Kasumi-1 (cell line): Measurements from ENCODE around the gene IL18R1.
A peak's percentile ranks its signal among the peaks of the same experiment; 100 is the strongest.

Source experiments
- DNase-seq, 2 experiments: peaks; one replicate each; lab custom pipeline; 2025; lab: John Stamatoyannopoulos, UW

The IL18R1 gene

DNA sequence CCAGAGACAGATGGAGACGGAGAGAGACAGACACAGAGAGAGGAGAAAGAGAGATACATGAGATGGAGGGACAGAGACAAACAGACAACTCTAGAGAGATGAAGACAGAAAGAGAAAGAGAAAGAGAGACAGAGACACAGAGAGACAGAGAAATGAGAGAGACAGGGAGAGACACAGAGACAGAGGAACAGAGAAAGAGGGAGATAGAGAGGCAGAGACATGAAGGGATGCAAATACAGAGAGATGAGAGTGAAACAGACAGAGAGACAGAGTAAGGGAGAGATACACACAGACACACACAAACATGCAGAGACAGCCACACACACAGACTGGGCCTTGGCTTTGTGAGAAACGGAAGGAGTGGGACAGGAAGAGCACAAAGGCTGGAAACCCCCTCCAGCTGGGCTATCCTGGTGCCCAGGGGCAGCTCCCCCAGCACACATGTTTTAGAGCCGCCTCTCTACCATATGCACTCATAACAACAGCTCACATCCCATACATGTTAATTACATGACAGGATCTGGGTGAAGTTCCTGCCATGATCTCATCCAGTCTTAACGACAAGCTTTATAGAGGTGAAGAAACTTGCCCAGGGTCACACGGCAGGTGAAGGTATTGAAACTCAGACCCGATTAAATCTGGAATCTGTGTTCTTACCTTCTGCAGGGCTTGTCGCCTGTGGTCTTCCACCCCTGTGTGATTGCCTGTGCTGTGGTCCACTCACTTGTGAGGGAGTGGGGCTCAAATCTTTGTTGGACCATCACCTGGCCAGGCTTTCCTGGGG lies 32.4 kb downstream of the IL18R1 start:
- no peak for DNase-seq

DNA sequence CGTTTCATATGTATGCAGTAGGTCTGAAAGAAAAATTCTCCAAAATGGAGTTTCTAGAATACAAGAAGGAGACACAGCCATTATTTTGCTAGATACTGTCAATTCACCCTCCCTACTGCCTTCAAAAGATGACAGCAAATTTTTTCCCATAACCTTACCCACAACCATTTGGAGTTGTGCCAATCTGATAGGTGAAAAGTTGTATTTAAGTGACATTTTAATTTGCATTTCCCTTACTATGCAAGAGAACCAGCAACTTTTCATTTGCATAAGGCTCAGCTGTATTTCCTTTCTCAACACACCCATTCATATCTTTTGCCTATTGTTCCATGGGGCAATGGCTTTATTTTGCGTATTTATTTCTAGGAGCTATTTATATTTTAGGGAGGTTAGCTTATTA lies 36.0 kb downstream of the IL18R1 start:
- DNase-seq = no peak

DNA sequence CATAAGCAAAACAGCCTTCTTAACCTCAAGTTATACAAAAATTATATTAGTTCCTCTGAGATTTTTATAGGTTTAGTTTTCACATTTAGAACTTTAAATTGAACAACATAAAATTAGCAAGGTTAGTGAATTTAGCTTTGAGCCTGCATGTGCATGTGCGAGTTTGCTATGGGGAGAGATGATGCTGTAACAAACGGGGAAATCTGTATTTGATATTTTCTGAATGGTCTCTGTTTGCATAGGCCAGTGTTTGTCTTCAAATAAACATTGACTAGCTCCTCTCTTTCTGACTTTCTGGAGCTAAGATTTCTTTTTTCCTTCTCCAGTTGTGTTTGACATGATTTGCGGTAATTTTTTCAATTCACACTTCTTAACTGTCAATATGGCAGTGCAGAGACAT lies 36.5 kb downstream of the IL18R1 start:
- DNase-seq = no peak

DNA sequence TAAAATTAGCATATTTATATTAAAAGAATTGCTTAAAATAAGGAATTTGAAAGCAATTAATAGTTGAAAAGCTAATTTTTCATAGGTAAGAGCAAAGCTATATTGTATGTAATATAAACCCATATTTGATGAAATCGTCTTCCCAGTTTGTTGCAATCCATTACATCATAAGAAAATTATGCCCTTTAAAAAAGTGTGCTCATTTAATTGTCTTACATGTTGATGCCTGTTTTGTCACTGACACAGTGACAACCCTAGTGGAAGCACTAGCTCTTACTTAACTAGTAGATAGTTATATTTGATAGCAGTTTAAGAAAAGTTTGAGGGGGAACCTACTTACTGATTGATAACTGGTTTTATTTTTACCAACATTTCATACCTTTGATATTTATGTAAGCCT lies 37.3 kb downstream of the IL18R1 start:
- no peak for DNase-seq

DNA sequence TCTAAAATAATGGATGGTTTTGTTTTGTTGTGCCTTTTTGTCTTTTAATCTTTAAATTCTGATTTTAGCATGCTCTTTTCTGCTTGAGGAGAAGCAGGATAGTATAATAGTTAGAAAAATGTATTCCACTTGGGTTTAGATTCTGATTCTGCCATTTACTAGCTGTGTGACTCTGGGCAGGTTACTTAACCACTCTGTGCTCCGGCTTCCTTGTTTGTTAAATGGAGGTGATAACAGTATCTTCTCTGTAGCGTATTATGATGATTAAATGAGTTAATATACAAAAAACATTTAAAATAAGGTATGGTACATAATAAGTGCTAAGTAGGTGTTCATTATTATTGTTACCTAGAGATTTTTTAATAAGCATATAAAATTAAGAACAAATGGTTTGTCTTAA lies 40.4 kb downstream of the IL18R1 start:
- DNase-seq = no peak

DNA sequence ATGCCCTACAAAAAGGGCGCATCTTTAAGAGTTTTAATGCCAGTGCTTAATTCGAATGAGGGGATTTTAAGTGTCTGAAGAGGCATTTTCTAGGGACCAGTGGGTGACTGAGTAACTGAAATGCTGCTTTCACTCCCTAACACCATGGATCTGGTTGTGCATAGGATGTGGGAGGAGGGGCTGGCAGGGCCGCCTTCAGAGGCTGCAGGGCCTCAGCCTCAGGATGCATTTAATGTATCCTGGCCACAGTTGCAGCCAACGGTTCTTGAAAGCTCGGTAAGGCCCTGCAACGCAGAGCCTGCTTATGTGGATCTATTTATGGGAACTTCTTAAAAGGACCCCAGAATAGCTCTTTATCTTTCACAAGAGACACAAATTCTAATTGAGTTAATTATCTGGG lies 41.6 kb downstream of the IL18R1 start:
- DNase-seq = peak; percentile 62 to 74

DNA sequence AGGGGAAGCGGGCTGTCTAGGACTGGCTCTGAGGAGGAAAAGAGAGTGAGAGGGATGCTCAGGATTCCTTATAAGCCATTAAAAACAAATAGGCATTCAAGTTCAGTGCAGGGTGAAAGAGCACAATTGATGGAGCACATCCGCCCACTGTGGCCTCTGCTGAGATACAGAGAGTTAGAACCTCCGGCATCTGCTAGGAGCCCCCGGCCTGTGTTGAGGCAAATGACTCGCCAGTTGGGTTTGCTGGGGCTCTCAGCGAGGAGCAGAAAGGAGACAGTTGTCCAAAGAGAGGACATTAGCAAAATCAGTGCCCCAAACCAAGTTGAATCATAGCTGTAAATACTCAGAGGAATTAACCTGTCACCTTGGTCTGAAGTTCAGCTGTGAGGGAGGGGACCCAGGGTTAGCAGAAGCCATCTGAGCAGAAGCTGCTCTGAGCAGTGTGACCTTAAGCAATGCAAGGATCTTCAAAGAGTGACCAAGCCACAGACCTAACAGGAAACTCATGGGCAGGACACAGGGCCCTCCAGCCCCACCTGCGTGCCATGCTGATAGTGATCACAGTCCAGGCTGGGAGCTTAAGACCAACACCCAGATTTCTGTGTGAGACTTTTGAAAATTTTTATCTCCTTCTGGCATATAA lies 44.0 kb downstream of the IL18R1 start:
- DNase-seq = no peak

DNA sequence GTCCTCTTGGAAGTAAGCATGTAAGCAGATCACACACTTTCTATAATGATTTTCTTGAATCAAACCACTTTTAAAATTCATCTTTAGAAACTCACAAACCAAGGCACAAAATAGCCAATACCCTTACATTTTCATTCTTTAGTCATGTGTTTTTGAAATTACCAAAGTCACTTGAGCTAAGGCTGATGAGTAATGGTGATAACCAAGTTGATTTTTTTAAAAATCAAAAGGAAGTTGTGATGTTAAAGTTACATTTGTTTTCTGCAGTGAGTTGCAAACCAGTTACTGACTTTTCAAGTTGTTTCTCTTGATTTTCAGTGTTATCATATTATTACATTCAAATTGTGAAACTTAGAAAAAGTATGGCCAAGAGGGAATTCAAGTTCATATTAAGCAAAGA lies 45.9 kb downstream of the IL18R1 start:
- DNase-seq = no peak

DNA sequence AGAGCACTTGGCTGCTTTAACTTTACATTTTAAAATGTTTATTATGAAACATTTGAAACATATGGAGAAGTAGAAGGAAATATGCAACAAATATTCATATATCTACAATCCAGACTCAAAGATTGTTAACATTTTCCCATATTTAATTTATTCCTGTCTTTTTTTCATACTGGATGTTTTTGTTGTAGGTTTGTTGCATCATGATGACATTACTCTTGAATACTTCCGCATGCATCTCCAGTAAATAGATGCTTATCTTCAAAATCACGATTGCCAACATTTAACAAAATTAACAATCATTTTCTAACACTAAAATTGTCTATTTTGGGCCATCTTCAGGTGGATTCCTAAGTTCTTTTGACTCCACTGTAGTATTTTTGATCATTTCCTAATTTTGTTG lies 46.3 kb downstream of the IL18R1 start:
- no peak for DNase-seq

DNA sequence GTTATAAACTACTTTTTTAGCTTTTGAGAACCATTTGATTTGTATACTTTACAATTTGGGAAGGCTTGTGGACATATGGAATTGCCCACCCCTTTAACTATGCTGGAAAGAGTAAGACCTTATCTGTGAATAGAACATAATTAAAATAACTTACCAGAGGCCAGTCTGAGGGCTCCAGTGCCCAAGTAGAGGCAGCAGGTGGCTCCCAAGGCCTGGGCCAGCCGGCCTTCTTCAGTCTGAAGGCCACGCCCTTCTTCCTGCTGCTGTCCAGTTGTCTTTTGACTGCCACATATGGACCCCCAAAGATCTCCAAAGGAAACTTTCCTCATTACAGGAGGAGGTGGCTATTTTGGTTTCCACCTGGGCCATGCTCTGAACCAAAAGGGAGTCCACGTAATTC lies 55.4 kb downstream of the IL18R1 start:
- no peak for DNase-seq

DNA sequence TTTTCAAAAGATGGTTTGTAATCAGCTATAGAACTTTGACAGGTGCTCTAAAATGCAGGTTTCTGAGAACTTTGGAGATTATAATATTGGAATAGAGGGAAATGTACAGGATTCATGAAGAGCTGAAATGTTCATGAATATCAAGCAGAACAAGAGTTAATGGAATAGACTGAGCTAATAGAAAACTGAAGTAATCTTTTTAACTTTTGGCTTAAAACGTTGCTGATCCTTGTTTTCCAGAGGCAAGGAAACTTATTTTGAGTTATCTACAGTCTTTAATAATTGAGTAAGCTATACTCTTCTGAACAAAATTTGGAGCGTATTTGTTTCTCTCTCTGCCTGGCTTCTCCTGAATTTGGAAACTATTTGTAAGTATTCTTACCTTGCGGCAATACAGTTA lies 56.6 kb downstream of the IL18R1 start:
- DNase-seq = no peak

DNA sequence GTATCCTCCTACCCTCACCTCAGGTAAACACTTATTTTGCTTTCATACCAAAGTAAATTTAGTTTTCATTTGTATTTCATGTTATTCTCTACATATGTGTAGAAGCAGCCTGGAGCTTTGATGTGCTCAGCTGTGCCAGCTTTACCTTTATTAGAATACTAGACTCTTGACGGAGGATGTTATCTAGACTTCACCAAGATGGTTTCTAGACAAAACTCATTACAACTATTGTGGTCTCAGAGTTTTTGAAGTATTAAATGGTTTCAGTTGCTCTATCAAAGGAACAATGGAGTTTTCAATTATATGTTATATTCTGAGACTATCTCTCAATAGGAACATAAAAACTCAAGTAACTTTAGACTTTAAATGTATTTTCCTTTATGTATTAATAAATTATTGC lies 62.4 kb downstream of the IL18R1 start:
- peak in 1 of 2 experiments; percentile 59 for DNase-seq

DNA sequence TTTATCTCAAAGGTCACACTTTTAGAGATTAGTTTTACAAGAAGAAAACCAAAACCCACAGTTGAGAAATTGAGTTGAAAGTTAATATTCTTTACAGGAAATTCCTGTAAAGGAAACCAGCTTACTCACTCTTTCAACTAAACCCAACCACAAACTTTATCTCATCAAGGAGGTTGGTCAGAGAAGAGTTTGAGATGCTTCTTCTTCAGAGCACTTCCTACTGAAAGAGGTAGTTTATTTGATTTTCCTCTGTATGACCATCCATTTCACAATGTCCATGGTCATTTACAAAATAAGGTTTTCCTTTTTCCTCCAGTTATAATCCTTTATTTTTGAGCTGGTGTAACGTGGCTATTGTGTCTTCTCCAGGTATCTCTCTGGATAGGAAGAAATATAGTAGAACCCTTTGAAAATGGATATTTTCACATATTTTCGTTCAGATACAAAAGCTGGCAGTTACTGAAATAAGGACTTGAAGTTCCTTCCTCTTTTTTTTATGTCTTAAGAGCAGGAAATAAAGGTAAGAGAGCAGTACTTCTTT lies 62.9 kb downstream of the IL18R1 start:
- peak; percentile 92 to 93 for DNase-seq

DNA sequence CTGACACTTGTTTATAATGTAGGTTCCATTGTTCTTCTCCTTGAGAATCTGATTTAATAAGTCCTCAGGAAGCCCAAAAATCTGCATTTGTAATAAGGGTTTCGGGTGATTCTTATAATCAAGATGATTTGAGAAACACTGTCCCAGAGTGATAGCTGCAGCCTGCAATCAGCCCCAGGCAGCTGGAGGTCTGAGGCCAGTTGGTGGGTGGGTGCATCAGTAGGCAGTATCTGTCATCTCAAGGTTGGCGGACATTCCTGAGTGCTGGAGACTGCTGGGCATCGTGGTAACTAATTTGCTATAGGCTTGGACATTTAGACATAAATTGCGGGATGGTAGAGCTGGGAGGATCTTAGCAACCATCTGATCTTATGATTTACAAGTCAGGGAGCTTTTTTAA lies 64.7 kb downstream of the IL18R1 start:
- no peak for DNase-seq

DNA sequence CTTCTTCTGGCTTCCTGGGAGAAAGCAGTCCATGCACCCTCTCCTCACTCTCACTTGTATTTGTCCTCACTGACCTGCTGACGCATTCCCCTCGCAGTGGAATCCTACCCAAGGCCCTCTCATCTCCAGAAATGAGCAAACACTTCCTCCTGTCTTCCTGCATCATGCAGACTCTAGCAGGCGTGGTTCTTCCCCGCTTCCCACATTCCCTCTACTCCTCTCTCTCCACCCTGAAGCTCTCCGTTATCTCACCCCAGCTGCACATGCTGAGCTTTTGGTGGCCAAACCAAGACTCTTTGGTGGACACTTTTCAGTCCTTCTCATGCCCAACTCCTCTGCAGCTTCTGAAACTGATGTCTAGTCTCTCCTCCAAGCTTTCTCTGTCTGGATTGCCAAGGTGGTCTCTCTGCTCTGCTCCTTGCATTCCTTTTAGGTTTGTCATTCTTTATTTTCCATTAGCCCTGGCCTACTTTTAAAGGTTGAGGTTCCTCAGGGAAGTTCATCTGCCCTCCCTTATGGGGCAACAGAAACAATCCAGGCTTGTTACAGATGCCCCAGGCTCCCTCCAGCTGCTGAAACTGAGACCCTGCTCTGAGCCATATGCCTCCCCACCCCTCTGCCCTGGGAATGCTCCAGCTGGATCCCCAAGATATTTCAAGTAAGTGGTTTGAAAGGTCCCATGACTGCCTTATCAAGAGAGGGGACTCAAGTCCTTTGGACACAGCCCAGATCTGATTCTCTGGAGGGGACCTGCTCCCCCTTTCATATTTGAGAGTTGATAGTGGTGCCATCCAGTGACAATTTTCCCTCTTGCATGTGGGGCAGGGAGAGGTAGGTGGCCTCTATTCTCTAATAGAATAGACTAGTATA lies 66.5 kb downstream of the IL18R1 start:
- no peak for DNase-seq

DNA sequence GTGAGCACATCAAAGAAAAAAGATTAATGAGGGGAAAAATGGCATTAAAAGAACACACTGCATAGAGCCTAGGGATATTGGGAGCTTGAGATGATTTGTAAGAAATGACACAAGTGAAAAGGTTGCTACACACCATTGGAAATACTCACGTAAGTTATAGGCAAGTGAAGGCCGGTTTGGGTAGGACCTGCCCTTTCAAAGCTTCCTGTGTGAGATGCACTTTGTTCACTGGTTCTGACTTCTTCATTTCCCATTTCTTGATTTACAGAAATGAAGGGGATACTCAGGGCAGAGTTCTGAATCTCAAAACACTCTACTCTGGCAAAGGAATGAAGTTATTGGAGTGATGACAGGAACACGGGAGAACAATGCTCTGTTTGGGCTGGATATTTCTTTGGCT lies 67.3 kb downstream of the IL18R1 start, which contains the start of gene IL18RAP:
IL18RAP (plus strand) TSS at position 251 of the 400 bp plus-strand sequence; CDS start at position 369, 118 bp downstream.
- DNase-seq = no peak

DNA sequence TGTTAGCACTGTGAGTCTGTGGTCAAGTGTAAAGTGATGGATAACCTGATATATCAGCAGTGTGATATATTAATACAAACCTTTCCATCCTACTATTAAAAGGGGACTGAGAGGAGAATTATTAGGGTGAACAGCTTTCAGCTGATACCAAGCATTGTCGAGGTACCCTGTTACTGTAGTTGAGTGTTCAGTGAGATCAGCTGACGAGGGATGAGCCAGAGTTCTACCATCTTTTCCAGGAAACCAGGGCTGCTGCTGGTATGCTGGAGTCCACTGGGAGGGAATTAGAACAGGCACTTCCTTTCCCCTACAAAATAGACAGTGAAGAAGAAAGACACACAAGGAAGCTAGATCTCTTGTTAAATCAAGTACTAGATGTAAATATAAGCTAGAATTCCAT lies 67.8 kb downstream of the IL18R1 start:
- DNase-seq = no peak

DNA sequence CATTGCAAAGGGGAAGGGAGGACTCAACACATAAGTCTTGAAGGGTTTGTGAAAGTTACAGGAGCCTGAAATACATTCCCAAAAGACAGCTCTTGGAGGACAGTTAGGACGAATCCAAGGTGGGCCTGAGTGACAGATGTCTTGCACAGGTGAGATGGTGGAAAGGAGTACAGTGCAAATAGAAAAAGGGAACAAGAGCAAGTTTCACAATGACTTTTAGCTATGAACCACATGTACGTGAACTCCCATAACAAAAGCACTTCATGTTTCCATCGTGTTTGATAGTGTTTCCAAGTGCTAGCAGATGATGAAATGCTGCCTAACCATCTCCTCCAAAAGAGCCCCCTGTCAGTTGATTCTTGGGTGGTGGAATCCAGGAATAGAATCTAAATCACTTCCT lies 69.2 kb downstream of the IL18R1 start:
- peak; percentile 11 to 29 for DNase-seq

DNA sequence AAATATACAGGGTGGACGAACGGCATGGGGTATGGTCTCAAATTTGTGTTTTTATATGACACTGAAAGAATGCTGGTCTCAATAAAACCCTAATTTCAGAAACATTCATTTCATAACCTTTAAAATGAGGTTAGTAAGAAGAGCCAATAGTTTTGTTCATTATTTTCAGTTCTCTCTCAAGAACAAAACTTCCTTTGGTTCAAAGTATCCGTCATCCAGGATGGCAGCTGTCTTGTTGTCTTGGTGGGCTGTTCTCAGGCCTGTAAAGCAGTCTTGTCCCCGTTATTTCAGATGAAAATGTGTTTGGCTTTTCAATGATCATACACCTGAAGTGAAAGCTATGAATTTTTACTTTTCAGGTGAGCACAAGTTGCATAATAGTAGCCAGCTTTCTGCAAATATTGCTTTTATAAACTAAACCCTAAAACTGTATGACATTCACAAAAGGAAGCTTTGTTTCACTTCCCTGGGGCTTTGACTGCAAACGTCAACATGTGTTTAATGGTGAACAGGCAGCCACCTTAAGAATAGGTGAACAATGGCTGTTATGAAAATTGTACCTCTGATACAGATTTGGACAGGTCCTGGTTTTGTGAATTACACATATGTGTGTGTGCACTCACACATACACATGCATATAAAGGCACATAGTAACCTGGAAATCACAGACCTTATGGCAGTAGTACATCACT lies 70.0 kb downstream of the IL18R1 start:
- no peak for DNase-seq

DNA sequence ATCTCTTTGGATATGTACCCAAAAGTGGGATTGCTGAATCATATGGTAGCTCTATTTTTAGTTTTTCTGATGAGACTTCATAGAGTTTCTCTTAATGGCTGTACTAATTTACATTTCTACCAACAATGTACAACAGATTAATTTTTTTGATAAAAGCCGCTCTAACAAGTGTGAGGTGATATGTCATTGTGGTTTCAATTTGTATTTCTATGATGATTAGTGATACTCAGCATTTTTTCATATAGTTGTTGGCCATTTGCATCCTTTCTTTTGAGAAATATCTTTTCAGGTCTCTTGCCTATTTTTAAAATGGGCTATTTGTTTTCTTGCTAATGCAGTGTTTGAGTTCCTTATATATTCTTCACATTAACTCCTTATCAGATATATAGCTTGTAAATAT lies 71.7 kb downstream of the IL18R1 start:
- DNase-seq = no peak

DNA sequence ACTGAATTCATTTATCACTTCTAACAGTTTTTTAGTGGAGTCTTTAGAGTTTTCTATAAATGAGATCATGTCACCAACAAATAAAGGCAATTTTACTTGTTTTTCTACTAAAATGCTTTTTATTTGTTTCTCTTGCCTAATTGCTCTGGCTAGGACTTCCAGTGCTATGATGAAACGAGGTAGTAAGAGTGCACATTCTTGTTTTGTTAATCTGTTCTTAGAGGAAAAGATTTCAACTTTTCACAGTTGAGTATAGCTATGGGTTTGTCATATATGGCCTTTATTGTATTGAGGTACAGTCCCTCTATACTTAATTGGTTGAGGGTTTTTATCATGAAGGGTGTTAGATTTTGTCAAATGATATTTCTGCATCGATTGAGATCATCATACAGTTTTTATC lies 73.0 kb downstream of the IL18R1 start:
- no peak for DNase-seq

DNA sequence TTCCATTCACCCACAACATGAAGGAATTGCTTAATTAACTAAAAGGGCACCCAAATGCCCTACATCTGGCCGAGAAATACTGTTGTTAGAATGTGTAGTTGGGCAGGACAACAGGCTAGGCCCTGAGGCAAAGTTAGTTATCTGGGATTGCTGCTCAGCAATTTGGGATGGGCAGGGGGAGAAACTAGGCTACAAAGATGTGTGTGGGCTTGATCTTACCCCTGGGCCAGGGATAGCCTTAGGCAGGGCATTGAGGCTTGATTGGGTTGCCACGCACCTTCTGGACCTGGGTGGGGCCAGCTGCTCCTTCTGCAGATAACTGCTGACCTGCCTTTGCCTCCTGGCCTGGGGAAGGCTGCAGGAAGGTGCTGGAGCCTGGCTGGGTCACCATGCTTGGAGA lies 76.8 kb downstream of the IL18R1 start:
- DNase-seq = no peak
